ENCODE results near the gene ACTG2.
"Not testable (repeated sequence)": the region's sequence is repeated elsewhere in the genome, so short reads cannot be mapped to it uniquely, and the experiment has no call there.

Gene ACTG2

GRCh38 chr2:73892631-73893329 lies at the start of gene ACTG2:
ACTG2 (plus strand) TSS chr2:73893008; CDS start chr2:73901312, 8,304 bp downstream.
- DNase-seq: no peak

- DNase-seq: no peak
These were observed 48.7 kb upstream of the ACTG2 start for GRCh38 chr2:73844087-73844486.

- DNase-seq: no peak
These were observed 42.8 kb upstream of the ACTG2 start for GRCh38 chr2:73850009-73850408.

- DNase-seq: no peak
These were observed 41.5 kb upstream of the ACTG2 start for GRCh38 chr2:73851274-73851673.

- DNase-seq: no peak
These were observed 40.8 kb upstream of the ACTG2 start for GRCh38 chr2:73852020-73852419.

GRCh38 chr2:73855526-73855925 lies 37.3 kb upstream of the ACTG2 start:
- DNase-seq: no peak

GRCh38 chr2:73856214-73856613 lies 36.6 kb upstream of the ACTG2 start:
- no peak for DNase-seq

- peak; percentile 18 for DNase-seq
These were observed 32.9 kb upstream of the ACTG2 start for GRCh38 chr2:73859721-73860586.

GRCh38 chr2:73862987-73863386 lies 29.8 kb upstream of the ACTG2 start:
- DNase-seq: no peak

- no peak for DNase-seq
These were observed 24.4 kb upstream of the ACTG2 start for GRCh38 chr2:73868204-73868978.

GRCh38 chr2:73870084-73870483 lies 22.7 kb upstream of the ACTG2 start:
- no peak for DNase-seq

- DNase-seq: no peak
These were observed 15.6 kb upstream of the ACTG2 start for GRCh38 chr2:73877071-73877802.

GRCh38 chr2:73877984-73878383 lies 14.8 kb upstream of the ACTG2 start:
- DNase-seq: not testable (repeated sequence)

GRCh38 chr2:73885406-73885805 lies 7.4 kb upstream of the ACTG2 start:
- DNase-seq: no peak

GRCh38 chr2:73886357-73886756 lies 6.5 kb upstream of the ACTG2 start:
- DNase-seq: peak; percentile 31

- DNase-seq: not testable (repeated sequence)
These were observed 5.0 kb upstream of the ACTG2 start for GRCh38 chr2:73887596-73888353.

GRCh38 chr2:73888388-73888787 lies 4.4 kb upstream of the ACTG2 start:
- no peak for DNase-seq

GRCh38 chr2:73889206-73889605 lies 3.6 kb upstream of the ACTG2 start:
- no peak for DNase-seq

- DNase-seq: no peak
These were observed 2.3 kb upstream of the ACTG2 start for GRCh38 chr2:73890301-73891092.

GRCh38 chr2:73891276-73891901 lies 1.4 kb upstream of the ACTG2 start:
- no peak for DNase-seq

All from stimulated activated naive CD4-positive, alpha-beta T cell treated with Interleukin-2 at 50 U/mL for 16 hours (primary cell).